ENCODE data around the gene STARD5.
"Not testable (repeated sequence)": the region's sequence is repeated elsewhere in the genome, so short reads cannot be mapped to it uniquely, and the experiment has no call there.

STARD5 gene

DNA sequence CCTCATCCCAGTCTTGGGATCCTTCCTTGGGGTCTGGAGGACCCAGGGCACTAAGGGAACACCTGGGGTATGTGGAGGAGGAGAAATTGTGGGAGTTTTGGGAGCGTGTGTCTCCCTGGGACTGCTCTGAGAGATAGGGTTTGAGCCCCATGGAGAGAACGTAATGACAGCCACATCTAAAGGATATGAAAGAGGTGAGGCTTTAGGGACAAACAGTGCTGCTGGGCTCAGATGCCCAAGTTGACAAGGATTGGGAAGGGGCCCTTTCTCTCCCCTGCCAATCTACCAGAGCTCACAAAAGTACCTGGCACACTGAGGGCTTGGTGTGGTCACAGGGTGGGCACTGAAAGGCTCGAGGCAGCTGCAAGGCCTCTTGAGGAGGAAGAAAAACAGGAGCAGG, 13.3 kb upstream of the STARD5 start:
- no peak for DNase-seq

DNA sequence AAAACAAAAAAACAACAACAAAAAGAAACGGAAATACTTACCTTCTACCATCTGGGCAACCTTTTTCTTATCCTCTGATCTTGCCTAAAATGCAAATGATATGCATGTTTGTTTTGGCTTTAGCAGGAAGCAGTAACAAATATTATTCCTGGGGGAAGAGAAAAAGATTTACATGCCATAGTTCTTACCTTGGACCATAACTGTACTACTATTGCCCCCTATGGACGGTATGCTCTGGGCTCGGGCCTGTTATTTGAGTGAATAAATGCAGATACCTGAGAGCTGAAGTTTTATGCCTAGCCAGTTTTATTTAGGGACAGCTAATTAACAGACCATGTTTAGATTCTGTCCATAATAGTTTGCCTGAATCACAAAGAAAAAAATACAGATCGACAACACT, 12.6 kb upstream of the STARD5 start:
- DNase-seq, result peak in 1 of 2 experiments; percentile 33

DNA sequence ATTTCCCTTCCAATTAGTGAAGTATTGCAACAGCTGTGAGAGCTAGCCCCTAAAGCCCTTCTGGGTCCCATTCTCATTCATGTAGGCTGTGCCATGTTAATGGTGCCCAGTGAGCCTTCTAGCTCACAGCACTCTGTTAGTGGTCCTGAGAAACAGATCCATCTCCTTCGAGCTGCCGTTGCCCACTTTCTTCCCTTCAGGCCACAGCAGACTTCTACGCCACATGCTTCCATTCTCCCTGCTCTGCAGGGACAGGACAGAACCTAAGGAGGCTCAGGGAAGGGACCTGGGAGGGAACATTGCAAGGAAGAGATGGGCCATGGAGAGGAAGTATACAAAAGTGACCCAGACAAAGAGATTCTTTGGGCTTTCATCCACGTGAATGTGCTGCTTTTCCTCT, 11.7 kb upstream of the STARD5 start:
- DNase-seq, result no peak

DNA sequence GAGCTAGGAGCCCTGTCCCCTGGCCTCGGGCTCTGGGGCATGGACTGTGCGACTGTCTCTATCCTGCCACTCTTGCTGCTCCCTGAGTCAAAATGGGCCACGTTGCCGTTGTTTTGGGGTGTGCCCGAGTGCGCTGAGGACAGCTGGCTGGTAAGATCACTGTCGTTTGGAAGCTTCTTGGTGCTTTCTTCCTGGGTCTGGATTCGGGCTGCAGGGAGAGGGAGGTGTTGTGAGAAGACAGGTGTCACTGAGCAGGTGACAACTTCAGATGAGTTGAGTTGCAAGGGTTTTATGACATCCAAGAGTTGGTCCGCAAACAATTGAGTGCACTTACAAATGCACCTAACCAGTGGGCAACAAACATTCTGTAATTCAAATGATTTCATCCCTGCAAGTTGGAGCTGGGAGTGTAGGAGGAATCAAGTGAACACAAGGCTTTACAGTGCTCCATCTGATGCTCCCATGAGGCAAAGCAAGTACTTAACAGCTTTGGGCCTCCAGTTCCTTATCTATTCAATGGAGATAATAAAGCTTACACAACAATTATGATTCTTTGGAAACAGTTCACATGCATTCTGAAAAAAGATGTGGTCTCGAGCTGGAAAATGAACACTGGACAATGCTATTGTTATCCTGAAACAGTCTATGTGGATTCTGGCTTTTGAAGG, 11.0 kb upstream of the STARD5 start:
- DNase-seq, result no peak

DNA sequence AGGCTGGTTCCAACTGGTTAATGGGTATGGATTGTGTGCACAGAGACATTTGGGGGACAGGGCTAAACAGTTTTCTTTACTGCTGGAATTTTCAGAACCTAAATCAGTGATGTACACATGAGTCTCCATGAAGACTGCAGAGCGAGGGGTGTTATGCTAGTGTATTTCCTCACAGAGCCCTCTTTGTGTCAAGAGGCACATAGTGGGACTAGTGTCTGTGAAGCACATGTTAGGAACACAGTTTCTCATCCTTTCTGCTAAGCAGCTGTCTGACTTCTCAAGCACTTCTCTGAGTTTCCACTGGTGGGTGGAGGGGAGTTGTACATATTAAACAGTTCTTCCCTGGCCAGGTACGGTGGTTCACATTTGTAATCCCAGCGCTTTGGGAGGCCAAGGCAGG, 9.4 kb upstream of the STARD5 start:
- no peak for DNase-seq

DNA sequence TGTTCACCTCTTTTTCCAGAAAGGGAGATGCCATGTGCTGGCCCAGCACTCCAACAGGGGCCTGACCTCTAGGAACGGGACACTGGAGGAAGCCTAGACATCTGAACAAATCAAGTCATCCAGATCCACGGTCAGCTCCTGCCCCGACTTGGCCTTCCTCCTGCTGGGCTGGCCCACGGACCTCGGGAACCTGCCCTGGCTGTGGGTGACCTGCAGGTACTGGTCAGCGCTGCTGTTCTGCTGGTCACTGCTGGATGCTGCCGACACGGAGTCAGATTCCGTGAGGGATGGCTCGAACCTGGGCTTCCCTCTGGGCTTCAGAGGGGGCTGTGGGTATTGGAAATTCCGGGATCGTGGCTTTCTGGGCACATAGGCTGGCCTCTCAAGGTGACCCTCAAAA, 8.4 kb upstream of the STARD5 start:
- DNase-seq, result no peak

DNA sequence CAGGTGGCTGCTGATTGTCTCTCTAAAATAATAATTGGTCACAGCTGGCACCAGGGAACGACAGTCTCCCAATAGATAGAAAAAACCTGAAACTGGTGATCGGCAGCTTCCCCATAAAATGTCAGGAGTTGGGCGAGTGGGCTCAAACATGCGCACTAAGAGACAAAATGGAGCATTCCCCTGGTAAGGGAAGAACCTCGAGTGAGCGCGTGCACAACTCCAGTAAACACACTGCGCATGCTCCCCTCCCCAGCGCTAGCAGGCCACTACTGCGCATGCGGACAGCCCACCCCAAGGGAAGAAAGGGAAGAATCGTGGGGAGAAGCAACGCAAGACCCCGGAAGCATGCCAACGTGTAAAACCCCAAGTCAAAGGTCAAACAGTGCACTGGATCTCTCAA, 7.7 kb upstream of the STARD5 start:
- no peak for DNase-seq

DNA sequence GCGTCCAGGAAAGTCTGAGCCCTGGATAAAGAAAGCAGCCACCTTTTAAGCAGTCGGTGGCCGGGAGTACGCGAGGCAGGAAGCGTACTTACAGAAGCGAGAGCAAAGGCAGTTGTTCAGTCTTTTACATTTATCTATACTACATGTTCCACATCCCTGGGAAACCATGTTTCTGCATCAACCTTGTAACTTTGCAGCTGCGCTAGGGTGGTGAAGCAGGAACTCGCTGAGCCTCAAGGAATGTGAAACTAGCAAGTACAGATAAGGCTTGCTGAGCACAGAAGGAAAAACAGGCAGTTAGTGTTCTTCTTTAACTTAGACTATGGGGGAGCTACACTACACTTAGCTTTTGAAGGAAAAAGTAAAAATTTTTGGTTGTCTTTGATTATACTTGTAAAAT, 7.2 kb upstream of the STARD5 start:
- not testable (repeated sequence) for DNase-seq

DNA sequence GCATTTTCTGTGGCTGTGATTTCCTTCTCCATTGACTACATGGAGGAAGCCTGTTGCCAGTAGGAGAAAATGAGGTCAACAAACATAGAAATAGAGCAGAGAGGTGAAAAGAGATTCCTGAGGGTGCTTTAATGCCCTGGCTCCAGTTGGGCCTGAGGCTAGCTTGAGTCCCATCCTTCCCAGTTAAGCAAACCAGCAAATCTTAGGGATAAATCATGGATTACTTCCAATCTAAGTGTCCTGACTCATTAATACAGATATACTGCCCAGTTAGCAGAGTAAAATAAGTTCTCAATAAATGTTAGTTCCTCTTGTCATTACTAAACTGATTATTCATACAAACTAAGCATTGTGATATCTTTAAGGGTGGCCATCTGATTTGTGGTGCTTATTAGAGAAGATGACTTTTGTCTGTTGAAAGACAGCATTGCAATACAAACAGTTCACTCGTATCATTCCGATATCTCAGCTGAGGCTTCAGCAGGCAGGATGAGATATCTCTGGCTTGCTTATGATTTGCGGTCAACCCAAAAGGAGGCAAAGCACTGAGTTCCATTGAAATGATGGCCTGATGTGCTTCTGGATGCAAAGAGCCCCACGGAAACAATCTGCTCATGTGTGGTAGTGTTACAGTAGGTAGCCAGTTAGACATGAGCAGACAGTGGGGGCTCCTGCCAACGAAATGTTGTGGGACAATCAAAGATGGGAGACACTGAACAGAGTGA, 6.6 kb upstream of the STARD5 start:
- DNase-seq, result no peak

DNA sequence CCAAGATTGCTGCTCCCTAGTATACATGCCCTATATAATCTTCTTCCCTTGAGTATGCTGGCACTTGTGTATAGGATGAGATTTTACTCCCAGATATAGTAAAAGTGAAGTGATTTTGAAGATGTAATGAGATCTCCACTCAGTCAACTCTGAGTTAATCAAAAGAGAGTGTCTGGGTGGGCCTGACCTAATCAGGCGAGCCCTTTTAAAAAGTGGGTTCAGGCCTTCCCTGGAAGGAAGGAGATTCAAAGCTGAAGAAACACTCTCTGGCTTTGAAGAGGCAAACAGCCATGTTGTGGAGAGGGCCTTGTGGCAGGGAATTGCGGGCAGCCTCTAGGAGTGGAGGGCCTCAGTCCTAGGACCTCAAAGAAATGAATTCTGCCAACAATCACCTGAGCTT, 5.5 kb upstream of the STARD5 start:
- DNase-seq, result no peak

DNA sequence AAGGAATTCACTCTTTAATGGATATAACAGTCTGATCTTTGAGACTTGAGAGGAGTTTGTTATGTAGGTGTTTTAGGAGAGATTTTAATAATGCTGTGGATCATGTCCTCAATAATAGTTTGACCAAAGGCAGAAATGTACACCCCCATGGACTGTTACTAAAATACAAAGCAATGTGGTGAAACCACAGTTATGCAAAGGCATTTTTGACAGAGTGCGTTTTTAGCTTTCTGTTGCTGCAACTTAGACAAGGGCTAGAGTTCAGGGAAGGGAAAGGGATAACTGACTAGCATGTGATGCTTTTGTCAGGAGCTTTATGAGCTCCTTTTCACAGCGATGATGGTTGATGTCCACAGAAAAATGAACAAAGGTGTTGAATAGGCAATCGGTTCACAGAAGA, 3.6 kb upstream of the STARD5 start:
- DNase-seq, result no peak

DNA sequence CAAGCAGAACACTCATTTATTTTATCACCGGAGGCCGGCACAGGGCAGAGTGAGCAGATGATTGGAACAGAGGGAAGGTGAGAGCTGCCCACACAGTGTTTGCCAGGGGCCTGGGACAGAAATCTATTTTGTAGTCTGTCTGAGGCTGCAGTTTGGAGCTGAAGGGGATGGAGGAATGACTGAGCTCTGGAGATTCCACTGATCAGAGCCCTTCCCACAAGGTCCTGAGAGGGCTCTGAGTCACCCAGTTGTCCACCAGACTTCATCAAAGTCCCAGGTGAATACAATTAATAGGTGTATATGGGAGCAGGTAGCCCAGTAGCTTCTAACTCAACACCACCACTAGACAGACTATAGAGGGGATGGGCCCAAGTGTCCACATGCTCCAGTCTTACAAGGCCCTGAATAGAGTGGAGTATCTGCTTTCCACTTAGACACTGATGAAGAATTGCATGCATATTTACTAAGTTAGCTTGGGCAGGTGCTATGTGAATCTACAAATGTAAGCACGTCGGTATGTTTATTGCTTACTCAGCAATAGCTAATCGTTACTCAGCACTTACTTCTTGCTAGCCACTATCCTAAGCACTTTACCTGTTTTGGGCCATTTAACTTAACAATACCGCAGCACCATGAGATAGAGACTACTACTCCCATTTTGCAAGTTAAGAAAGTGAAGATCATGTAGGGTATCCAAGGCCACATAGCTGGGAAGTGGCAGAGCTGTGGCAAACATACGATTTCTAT, 2.7 kb upstream of the STARD5 start:
- no peak for DNase-seq

DNA sequence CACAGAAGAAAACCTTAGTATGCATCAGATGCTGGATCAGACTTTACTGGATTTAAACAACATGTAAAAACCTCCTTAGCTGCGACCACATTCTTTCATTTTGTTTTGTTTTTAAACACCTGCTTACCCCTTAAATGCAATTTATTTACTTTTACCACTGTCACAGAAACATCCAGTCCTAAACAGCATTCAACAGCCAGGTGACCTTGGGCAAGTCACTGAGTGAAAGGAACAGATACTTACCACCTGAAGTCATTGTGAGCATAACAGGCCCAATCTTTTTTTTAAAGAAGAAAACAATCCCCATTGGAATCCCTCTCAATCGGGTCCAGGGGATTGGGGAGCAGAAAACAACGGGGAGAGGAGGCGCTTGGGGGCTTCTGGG, 390 bp downstream of the STARD5 start:
- no peak for DNase-seq

DNA sequence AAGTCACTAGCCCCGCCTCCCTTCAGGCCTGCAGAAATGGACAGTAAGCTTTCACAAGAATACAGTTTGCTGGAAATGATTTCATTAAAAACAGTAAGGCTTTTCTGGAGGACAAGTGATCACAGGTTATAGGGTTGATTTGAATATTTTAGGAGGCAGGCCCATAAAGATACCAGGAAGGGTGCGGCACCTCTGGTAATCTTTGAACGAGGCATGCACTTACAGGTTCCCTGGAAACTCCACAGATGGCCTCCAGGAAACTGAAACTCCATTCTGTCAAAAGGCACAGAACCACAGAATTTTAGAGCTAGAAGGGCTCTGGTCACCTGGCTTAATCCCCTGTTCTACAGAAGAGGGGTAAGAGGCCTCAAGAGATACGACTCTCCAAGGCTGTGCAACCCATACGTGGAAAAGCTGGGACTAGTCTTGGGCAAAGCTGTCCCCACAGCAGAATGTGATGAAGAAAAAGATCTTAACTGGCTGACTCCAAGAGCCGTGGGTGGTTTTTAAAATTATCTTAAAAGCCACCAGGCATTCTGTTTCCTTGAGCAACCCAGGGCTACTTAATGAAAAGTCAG, 1.2 kb downstream of the STARD5 start:
- no peak for DNase-seq

DNA sequence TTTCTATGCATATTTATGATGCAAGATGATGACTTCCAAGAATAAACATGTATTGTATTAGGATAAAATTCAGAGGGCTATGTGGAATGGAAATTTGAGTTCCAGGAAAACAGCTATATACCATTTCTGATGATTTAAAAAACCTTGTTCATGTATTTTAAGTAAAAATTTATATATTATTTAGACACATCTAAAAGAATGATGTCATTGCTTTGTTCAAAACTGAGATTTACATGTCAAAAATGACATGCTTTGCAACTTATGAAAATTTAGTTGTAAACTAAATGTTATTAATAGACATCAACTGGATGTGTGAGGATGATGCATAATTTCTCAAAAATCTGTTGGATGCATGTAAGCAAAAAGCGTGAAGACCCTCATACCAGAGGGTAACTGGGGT, 2.3 kb downstream of the STARD5 start:
- DNase-seq, result no peak

DNA sequence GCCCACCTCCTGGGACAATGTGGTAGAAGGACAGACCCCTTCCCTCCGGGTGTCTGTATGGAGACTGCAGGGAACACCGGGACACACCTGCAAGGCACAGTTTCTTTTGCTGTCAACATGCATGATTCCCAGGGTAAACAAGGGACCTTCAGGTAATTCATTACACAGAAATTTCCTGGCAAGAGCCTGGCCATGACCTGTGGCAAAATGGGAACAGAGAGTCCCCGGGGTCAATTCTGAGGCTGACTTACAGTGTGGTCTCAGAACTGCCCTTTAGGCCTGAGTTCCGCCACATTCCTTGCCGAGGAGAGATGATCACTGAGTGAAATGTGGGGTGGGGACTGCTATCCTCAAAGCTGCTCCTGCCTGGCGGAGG, 6.3 kb downstream of the STARD5 start:
- no peak for DNase-seq

DNA sequence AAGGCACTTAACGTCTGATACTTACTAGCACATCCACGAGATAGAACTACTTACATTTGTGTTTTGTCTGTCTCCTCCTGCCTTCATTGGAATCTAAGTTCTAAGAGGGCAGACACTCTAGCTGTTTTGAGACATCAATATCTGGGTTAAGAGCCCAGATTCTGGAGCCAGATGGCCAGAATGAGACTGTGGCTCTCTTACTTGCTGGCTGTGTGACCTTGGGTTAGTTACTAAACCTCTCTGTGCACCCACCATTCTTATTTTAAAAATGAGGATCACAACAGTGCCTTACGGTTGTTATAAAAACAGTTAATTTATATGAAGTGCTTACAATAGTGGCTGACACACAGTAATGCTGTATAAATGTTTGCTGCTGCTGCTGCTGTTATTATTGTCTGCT, 7.7 kb downstream of the STARD5 start:
- DNase-seq, result no peak

DNA sequence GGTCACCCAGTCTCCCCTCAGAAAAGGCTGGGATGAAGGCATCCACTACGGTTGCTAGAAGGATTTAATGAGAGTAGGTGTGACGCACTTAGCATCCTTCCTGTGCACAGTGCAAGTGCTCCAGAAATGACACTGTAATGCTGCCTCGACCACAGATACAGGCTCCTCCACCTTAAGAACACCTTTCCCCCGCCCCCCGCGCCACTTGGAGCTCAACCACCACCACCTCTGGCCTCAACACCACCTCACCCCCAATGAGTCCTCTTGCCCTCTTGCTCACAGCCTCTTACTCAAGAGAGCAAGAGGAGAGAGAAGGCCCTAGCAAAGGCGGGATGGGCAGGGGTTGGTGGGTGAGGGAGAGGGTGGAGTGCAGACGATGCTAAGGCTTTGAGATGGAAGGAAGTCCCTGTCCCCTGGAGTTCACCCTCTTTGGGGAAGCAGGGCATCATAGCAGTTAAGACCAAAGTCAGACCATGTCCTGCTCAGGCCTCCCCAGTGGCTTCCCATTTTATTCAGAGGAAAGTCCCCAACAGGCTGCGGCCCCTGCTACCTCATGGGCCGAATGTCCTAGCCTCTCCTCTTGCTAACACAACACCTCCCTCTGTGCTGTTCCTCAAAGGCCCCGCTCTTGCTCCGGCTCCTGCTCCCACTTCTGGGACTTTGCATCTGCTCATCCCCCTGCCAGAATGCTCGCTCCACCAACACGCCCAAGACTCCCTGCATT, 8.3 kb downstream of the STARD5 start:
- DNase-seq, result peak; percentile 39 to 43

DNA sequence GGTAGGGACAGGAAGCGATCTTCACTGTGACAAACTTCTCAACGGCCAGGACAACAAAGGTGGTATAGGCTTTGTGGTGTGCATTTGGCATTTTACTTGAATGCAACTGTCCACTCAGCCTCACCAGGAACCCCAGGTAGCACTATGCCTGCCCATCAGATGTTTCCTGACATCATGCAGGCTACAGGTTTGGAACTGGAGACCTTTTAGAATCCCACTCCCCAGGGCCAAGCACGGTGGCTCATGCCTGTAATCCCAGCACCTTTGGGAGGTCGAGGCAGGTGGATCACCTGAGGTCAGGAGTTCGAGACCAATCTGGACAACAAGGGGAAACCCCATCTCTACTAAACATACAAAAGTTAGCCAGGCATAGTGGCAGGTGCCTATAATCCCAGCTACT, 9.6 kb downstream of the STARD5 start:
- no peak for DNase-seq

DNA sequence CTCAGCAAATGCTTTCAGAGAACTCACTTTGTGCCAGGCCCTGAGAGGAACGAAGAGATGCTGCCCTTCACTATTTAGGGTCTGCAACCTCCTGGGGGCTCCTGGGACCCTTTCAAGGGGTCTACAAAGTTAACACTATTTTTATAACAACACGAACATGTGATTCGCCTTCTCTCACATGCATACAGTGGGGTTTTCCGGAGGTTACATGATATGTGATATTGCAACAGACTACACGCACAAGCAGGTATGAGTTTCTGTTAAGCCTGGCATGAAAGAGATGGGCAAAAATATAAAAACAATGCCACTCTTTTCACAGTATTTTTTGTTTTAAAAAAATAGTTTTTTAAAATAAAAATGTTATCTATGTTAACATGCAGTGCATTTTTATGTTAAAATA, 10.3 kb downstream of the STARD5 start:
- DNase-seq, result no peak

DNA sequence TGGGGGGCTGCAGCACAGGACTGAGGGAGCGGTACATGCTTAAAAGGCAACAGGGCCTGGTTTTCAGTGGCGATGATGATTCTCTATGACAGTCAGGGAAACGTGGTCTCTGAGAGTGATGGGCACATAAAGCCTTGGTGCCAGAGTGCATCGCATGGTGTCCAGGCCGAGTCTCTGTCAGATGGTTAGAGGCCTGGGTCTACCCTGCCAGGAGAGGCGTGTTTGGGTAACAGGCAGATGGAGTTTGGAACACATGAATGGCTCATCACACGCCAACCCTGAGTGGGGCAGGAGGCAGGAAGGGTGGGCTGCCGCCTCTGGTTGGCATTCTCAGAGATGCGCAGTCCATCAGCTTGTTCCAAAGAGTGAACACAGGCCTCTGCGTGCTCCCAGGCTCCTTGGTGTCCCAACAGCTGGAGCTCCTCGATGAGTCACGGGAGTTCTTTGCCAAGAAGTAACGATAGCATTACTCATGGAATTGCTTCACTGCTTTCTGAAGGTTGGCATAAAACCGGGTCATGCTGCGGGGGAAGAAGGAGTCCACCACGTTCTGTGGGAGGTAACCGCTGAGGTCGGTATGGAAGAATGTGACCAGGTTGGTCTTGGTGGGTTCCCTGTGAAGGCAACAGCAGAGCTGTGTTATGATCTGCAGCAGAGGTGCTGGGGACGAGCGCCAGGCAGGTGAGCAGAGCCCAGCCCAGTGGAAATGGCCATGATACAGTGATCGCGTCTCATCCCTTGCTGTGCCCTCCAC, 11.0 kb downstream of the STARD5 start:
- DNase-seq, result no peak

DNA sequence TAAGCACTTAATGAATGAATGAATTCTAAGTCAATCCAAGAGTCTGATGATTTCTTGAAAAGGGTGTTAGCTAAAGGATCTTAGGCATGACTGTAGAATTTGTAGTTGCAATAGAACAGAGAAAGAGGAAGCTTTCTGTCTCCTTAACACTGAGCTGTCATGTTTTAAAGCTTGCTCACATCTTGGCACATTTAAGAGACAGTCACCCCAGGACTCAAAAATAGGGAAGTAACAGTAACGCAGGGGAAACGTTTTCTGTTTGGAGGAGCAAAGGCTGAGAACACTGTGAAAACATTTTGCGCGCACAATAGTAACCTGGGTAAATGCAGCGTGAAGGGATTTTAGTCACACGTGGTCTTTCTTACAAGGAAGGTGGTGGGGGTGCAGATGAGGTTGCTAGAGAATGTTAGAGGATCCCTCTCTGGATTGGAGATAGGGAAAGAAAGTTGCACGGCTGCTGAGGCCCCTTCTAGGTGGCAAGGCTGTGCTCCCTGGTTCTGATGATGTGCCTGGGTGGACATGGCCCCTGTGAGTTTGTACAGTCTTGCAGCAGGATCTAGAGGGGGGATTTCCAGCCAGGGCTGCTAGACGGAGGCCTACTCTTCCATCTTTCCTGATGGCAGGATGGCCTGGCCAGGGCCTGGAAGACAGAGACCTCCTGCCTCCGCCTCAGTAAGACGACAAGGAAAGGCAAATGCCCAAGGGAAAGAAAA, 12.0 kb downstream of the STARD5 start:
- DNase-seq, result no peak

Data from activated T-cell treated with anti-CD3 and anti-CD28 coated beads, Interleukin-2, amount 50 U/mL, for 48 hours (primary cell).